ENCODE data around the gene SEC14L1. TPM values are rescaled to one million over a fixed set of nuclear protein-coding genes. Genes with fewer than 3 reads are reported as not detected.

The SEC14L1 gene
- total RNA-seq, 2 experiments from 2014 or later, result 68.1 to 68.5 TPM

GRCh38 chr17:77207689-77208216, 67.0 kb downstream of the SEC14L1 start:
- Mint-ChIP-seq H3K4me3 (no peak overlapping the region), H3K36me3 (peaks cover 60% of the 10 kb centered on the region), H3K27ac (no peak overlapping the region), H3K27me3 (no peaks in the 10 kb centered on the region), H3K4me1 (ENCODE audit: low read depth) (no peaks in the 10 kb centered on the region), H3K9me3 (no peaks in the 10 kb centered on the region)
- DNase-seq, result no peak
- intact Hi-C loops (cut with micrococcal nuclease), result no loop called here
- POLR2A ChIA-PET, result no interaction called here
- CTCF ChIA-PET, result interaction anchor here (0.7 to 1.3 kb wide), 4 partner anchors 79 to 161 kb away, joined by 3 to 4 read pairs (median 3); no protein-coding TSS in a partner anchor

GRCh38 chr17:77208217-77208808, 67.5 kb downstream of the SEC14L1 start:
- H3K9me3 Mint-ChIP-seq, result no peaks in the 10 kb centered on the region
- ChIA-PET POLR2A (no interaction called here), CTCF (interaction anchor here (0.7 to 1.3 kb wide), 4 partner anchors 80 to 162 kb away, joined by 3 to 4 read pairs (median 3); no protein-coding TSS in a partner anchor)
- no peak for DNase-seq
- H3K36me3 Mint-ChIP-seq, result peaks cover 57% of the 10 kb centered on the region
- no peak overlapping the region for H3K27ac Mint-ChIP-seq
- no peaks in the 10 kb centered on the region for H3K27me3 Mint-ChIP-seq
- H3K4me3 Mint-ChIP-seq, result no peak overlapping the region
- H3K4me1 Mint-ChIP-seq (ENCODE audit: low read depth), result no peaks in the 10 kb centered on the region
- intact Hi-C loops (cut with micrococcal nuclease), result no loop called here

- H3K36me3 Mint-ChIP-seq, result peaks cover 53% of the 10 kb centered on the region
- intact Hi-C loops (cut with micrococcal nuclease), result no loop called here
- H3K4me3 Mint-ChIP-seq, result no peak overlapping the region
- ChIA-PET CTCF (interaction anchor here (0.7 to 1.3 kb wide), 3 partner anchors 81 to 162 kb away, joined by 3 to 4 read pairs (median 3); no protein-coding TSS in a partner anchor), POLR2A (no interaction called here)
- no peaks in the 10 kb centered on the region for H3K27me3 Mint-ChIP-seq
- H3K4me1 Mint-ChIP-seq (ENCODE audit: low read depth), result no peaks in the 10 kb centered on the region
- no peaks in the 10 kb centered on the region for H3K9me3 Mint-ChIP-seq
- DNase-seq, result no peak
- H3K27ac Mint-ChIP-seq, result no peak overlapping the region
Observed at GRCh38 chr17:77208856-77209255, 68.1 kb downstream of the SEC14L1 start.

GRCh38 chr17:77209330-77209748, 68.6 kb downstream of the SEC14L1 start:
- no peaks in the 10 kb centered on the region for H3K9me3 Mint-ChIP-seq
- ChIA-PET POLR2A (no interaction called here), CTCF (interaction anchor here (2.6 kb wide), 1 partner anchor 123 kb away, joined by 5 read pairs; no protein-coding TSS in a partner anchor)
- H3K27ac Mint-ChIP-seq, result no peak overlapping the region
- DNase-seq, result no peak
- no peaks in the 10 kb centered on the region for H3K4me1 Mint-ChIP-seq (ENCODE audit: low read depth)
- peaks cover 55% of the 10 kb centered on the region for H3K36me3 Mint-ChIP-seq
- intact Hi-C loops (cut with micrococcal nuclease), result no loop called here
- H3K27me3 Mint-ChIP-seq, result no peaks in the 10 kb centered on the region
- H3K4me3 Mint-ChIP-seq, result no peak overlapping the region

- H3K27ac Mint-ChIP-seq, result no peak overlapping the region
- intact Hi-C loops (cut with micrococcal nuclease), result no loop called here
- CTCF ChIA-PET, result interaction anchor here (2.6 kb wide), 1 partner anchor 124 kb away, joined by 5 read pairs; no protein-coding TSS in a partner anchor
- H3K4me3 Mint-ChIP-seq, result no peak overlapping the region
- POLR2A ChIA-PET, result no interaction called here
- H3K9me3 Mint-ChIP-seq, result no peaks in the 10 kb centered on the region
- no peak for DNase-seq
- peaks cover 56% of the 10 kb centered on the region for H3K36me3 Mint-ChIP-seq
- no peaks in the 10 kb centered on the region for H3K4me1 Mint-ChIP-seq (ENCODE audit: low read depth)
- no peaks in the 10 kb centered on the region for H3K27me3 Mint-ChIP-seq
Observed at GRCh38 chr17:77210331-77210730, 69.6 kb downstream of the SEC14L1 start.

- intact Hi-C loops (cut with micrococcal nuclease), result no loop called here
- Mint-ChIP-seq H3K9me3 (no peaks in the 10 kb centered on the region), H3K27ac (no peak overlapping the region), H3K4me1 (ENCODE audit: low read depth) (no peaks in the 10 kb centered on the region), H3K27me3 (no peaks in the 10 kb centered on the region), H3K36me3 (peaks cover 54% of the 10 kb centered on the region), H3K4me3 (no peak overlapping the region)
- POLR2A ChIA-PET, result no interaction called here
- CTCF ChIA-PET, result interaction anchor here (2.6 kb wide), 1 partner anchor 124 kb away, joined by 5 read pairs; no protein-coding TSS in a partner anchor
- no peak for DNase-seq
Observed at GRCh38 chr17:77210946-77211541, 70.3 kb downstream of the SEC14L1 start.

- Mint-ChIP-seq H3K27me3 (no peaks in the 10 kb centered on the region), H3K4me3 (no peak overlapping the region), H3K27ac (no peak overlapping the region), H3K9me3 (no peaks in the 10 kb centered on the region), H3K4me1 (ENCODE audit: low read depth) (no peaks in the 10 kb centered on the region), H3K36me3 (peaks cover 47% of the 10 kb centered on the region)
- ChIA-PET CTCF (interaction anchor here (2.6 kb wide), 1 partner anchor 125 kb away, joined by 5 read pairs; no protein-coding TSS in a partner anchor), POLR2A (no interaction called here)
- intact Hi-C loops (cut with micrococcal nuclease), result no loop called here
- no peak for DNase-seq
Observed at GRCh38 chr17:77211681-77212080, 70.9 kb downstream of the SEC14L1 start.

- no peak overlapping the region for H3K4me3 Mint-ChIP-seq
- ChIA-PET POLR2A (no interaction called here), CTCF (interaction anchor here (2.6 kb wide), 1 partner anchor 125 kb away, joined by 5 read pairs; no protein-coding TSS in a partner anchor)
- no peaks in the 10 kb centered on the region for H3K27me3 Mint-ChIP-seq
- DNase-seq, result no peak
- no peaks in the 10 kb centered on the region for H3K9me3 Mint-ChIP-seq
- no peak overlapping the region for H3K27ac Mint-ChIP-seq
- peaks cover 44% of the 10 kb centered on the region for H3K36me3 Mint-ChIP-seq
- H3K4me1 Mint-ChIP-seq (ENCODE audit: low read depth), result no peaks in the 10 kb centered on the region
- intact Hi-C loops (cut with micrococcal nuclease), result no loop called here
Observed at GRCh38 chr17:77212081-77212832, 71.5 kb downstream of the SEC14L1 start.

- Mint-ChIP-seq H3K4me1 (ENCODE audit: low read depth) (no peaks in the 10 kb centered on the region), H3K27ac (no peak overlapping the region), H3K36me3 (peaks cover 44% of the 10 kb centered on the region), H3K4me3 (no peak overlapping the region), H3K27me3 (no peaks in the 10 kb centered on the region), H3K9me3 (no peaks in the 10 kb centered on the region)
- CTCF ChIA-PET, result no interaction called here
- POLR2A ChIA-PET, result no interaction called here
- DNase-seq, result no peak
- intact Hi-C loops (cut with micrococcal nuclease), result no loop called here
Observed at GRCh38 chr17:77212833-77213777, 72.3 kb downstream of the SEC14L1 start.

- intact Hi-C loops (cut with micrococcal nuclease), result no loop called here
- no peak overlapping the region for H3K27ac Mint-ChIP-seq
- no peaks in the 10 kb centered on the region for H3K9me3 Mint-ChIP-seq
- ChIA-PET POLR2A (no interaction called here), CTCF (no interaction called here)
- peaks cover 43% of the 10 kb centered on the region for H3K36me3 Mint-ChIP-seq
- no peaks in the 10 kb centered on the region for H3K27me3 Mint-ChIP-seq
- no peak overlapping the region for H3K4me3 Mint-ChIP-seq
- H3K4me1 Mint-ChIP-seq (ENCODE audit: low read depth), result no peaks in the 10 kb centered on the region
- no peak for DNase-seq
Observed at GRCh38 chr17:77213778-77214132, 73.0 kb downstream of the SEC14L1 start.

- H3K27me3 Mint-ChIP-seq, result no peaks in the 10 kb centered on the region
- intact Hi-C loops (cut with micrococcal nuclease), result no loop called here
- peaks cover 39% of the 10 kb centered on the region for H3K36me3 Mint-ChIP-seq
- no peak overlapping the region for H3K4me3 Mint-ChIP-seq
- H3K9me3 Mint-ChIP-seq, result no peaks in the 10 kb centered on the region
- H3K27ac Mint-ChIP-seq, result no peak overlapping the region
- no peak for DNase-seq
- ChIA-PET POLR2A (no interaction called here), CTCF (interaction anchor here (1.4 kb wide), 1 partner anchor 127 kb away, joined by 3 read pairs; no protein-coding TSS in a partner anchor)
- no peaks in the 10 kb centered on the region for H3K4me1 Mint-ChIP-seq (ENCODE audit: low read depth)
Observed at GRCh38 chr17:77214328-77214727, 73.6 kb downstream of the SEC14L1 start.
